ENCODE results near the gene SH3PXD2A.
"Not testable (repeated sequence)": the region's sequence is repeated elsewhere in the genome, so short reads cannot be mapped to it uniquely, and the experiment has no call there.

Gene SH3PXD2A

DNA sequence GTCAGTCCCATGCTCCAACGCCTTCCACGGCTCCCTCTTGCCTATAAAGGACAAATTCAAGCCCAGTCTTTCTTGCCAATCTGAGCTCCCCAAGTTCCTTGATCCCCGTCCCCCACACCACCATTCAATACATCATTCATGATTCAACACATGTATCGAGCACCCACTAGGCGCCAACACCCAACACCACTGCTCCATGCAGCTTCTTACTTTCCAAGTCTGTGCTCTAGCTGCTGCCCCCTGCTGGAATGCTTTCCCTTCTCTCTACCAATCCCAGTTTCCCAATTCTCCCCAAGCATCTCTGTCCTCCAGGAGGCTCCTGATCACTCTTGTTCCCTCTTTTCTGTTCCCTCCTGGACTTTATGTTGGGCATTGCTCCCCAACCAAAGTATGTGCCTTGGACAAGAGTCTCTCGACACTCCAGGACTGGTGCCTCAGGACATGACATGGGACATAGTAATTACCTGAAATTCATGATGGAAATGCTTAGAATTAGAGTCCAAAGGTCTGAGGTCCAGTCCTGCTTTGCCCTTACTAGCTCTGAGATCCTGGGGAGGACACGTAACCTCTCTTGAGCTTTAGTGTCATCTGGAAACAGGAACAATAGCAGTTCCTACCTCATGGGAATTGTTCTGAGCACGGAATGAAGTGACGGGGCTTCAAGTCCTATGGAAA lies 189.2 kb downstream of the SH3PXD2A start:
- no peak for DNase-seq (ENCODE audit: low read depth in 2 of 2)

DNA sequence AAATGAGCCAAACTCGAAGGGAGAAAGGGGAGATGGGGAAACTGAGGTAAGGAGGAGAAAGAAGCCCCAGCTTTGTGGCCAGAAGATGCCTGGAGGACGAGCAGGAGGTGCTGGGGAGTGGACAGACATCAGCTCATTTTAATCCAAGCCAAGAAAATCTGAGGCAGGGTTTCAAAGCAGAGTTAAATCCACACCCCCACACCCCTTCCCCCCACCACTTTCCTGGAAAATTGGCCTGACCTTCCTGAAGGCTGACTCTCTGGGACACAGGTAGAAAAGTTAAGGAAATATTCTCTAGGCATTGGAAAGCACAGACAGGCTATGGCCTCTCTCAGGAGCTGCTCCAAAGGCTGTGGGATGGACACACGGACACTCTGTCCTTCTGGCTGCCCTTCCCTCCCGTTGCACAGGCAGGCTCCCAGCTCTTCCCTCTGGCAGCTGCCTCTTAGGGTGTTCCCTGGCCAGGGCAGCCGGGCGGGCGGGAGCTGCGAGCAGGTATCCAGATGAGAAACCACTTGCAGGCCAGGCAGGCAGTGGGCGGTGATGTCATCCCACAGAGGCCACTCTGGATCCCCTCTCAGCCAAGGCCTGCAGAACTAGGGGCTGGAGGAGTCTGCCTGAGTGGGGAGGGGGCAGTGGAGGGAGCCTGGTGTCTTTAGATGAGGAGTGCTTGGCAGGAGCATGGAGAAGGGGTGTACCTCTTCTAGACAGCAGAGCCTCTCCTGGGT lies 190.1 kb downstream of the SH3PXD2A start:
- DNase-seq (ENCODE audit: low read depth in 2 of 2), result no peak

DNA sequence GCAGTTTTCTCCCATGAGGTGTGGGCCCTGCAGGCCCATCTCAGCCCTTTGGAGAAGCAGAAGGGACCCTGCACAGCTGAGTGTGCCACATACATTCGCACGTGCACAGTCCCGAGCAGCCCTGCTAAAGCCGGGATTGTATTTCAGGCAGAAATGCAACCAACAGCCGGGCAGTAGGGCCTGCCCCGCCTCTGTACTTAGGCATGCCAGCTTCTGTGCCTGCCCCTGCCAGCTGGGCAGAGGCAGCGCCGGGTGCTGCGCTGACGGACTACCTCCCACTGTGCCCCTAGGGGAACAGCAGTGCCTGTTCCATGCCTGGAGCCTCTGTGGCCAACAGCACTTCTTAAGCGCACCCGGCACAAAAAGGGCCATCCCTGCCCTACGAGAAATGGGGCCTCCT lies 191.6 kb downstream of the SH3PXD2A start:
- DNase-seq (ENCODE audit: low read depth in 2 of 2), result no peak

DNA sequence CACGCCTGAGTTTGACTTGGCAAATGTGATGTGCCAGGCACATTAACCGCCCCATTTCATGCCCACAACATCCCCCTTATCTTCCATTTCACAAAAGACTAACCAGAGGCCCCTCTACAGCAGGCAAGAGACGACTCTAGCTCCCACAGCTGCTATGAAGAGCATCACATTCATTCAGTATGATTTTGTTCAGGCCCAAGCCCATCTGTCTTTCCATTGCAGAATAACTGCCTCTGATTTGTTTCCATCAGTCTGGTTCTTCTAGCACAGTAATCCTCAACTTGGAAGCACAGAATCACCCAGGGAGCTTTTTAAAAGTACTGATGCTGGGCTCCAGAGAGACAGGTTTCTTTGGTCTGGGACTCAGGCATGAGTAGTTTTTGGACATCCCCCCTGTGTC lies 192.1 kb downstream of the SH3PXD2A start:
- no peak for DNase-seq (ENCODE audit: low read depth in 2 of 2)

DNA sequence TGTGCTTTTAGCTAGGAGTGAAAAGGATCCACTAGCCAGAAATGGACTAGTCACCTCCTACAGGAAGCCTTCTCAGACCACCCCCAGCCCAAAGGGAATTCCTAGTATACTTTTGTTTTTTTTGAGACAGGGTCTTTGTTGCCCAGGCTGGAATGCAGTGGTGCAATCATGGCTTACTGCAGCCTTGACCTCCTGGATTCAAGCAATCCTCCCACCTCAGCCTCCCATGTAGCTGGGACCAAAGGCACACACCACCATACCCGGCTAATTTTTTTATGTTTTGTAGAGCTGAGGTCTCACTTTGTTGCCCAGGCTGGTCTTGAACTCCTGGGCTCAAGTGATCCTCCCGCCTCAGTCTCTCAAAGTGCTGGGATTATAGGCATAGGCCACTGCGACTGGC lies 192.7 kb downstream of the SH3PXD2A start:
- DNase-seq (ENCODE audit: low read depth in 2 of 2), result not testable (repeated sequence)

DNA sequence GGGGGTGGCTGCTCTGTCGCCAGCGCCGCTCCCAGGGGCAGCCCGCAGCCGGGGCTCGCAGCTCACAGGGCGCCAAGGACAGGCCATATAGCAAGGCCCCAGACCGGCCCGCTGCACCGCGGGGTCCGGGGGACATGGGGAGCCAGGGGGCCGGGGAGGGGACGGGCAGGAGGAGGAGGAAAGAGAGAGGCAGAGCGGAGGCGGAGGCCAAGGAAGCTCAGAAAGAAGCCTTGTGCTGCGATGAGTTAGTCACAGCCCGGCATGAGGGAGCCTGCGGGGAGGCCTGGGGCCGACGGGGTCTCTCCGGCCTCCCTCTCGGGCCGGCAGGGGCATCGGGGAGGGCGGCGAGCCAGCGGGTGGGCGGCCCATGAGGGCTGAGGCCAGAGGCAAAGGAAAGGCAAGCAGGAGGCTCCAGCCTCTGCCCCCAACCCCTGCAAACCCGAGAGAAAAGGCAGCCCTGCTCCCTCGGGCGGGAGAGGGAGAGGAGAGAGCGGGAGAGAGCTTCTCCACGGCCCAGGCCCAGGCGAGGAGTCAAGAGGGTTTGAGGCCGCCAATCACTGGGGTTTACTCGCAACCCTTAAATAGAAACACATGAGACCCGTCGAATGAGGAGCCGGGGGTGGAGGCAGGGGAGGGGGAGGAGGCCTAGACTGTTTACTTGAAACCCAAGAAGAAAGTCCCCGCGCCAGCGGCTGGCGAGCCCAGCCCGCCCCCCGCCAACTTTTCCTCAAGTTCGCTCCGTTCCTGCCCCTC lies 194.0 kb downstream of the SH3PXD2A start:
- peak in 1 of 2 donors; percentile 19 for DNase-seq (ENCODE audit: low read depth in 2 of 2)

DNA sequence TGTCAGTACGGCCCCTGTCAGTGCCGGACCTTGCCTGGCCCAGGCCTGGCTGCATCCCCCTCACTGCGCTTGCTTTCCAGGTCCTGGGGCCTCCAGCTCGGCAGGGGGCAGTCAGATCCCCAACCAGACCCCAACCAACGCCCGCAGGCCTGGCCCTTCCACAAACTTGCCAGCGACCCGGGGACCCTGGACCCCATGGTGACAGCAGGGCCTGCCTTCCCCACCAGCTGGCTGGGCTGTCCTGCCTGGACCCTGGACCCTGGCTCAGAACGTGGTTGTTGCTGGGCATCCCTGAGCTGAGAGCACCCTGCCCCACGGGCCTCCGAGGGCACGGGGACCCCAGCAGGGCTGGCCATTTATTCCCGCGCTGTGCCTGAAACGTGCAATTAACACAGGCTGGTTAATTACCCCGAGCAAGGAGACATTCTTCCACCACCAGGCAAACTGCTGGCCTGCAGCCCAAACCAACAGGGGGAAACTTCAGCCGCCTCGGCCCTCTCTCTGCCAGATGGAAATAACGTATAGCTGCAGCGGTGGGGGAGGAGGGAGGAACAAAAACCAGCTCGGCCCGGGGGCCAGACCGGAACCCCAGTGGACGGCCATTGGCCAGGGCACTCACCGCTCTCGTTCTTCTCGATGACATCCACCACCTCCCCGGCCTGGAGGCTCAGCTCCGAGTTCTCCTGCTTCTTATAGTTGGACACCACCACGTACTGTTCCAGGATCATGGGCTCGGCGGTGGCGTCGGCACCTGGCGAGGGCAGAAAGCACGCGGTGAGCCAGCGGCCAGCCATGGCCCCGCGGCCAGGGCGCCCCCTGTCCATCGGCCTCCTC lies 194.8 kb downstream of the SH3PXD2A start:
- no peak for DNase-seq (ENCODE audit: low read depth in 2 of 2)

DNA sequence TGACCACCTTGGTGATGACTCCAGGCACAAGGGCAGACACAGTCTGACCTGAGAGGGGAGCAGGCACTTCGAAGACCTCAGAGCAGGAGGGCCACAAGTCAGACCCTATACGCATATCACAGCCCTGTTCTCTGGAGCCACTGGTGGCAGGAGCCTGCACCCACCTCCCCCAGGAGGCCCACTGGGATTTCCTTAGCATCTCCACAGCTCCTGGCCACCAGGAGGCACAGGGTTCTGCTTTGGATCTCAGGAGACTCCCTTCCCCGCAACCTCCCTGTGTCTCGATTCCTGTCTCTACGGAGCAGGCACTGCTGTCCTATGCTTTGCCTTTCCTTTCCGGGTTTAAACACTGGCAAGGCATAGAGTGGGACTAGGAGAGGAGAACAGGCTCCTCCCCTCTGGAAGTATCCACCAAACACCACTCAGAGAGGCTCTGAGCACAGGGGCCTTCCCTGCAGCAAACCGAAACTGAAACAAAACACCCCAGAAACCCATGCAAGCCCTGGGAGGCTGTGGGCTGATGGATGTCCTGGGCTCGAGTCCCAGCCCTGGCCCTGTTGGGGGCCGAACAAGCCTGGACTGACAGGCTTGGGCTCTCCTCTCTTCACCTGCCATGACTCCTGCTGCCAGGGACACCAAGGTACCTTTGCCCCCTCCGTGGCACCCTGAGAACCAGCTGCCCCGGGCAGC lies 195.6 kb downstream of the SH3PXD2A start:
- peak; percentile 34 to 38 for DNase-seq (ENCODE audit: low read depth in 2 of 2)

DNA sequence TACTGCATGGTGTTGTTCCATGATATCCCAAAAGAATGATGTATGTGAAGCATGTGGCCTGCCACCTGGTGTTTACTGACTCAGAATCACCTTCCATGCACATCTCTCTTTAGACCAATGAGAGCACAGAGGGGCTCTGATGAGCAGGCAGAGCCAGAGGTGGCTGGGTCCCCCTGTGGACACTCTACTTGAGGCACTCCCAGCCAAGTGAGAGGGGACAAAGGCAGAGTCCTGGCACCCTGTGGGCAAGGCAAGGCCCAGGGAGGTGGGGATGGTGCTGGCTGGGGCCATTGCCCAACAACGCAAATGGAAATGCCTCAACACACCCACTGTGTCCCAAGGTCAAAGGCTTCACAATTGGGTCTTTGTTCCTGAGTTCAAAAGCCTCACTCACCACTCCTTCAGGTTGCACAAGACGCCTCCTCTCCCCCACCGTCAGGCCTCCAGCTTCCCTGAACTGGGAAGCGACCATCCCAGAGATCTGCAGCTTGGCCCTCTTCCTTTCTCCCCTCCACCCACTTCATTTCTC lies 197.3 kb downstream of the SH3PXD2A start:
- DNase-seq (ENCODE audit: low read depth in 2 of 2), result no peak

DNA sequence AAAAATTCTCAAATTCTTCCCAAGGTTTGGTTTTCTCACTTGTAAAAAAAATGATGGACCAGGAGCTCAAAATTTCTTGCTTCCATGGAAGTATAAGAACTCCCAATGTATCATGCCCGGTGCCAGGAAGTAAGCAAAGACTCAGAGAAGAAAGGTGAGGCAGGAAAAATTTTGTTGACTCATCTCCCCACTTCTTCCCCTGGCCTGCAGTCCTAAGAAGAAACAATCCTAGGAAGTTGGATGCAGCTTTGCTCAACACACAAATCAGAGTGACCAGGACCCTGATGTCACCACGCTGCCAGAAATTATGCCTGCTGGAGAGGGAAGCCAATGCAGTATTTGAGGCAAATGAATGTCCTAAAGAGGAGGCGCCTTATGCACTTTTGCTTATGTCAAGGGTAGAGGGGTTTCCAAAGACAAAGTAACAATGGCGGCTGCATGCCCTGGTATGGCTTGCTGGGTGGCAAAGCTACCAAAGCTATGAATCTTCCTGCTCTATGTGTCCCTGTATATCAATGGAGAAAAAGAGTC lies 198.2 kb downstream of the SH3PXD2A start:
- no peak for DNase-seq (ENCODE audit: low read depth in 2 of 2)

DNA sequence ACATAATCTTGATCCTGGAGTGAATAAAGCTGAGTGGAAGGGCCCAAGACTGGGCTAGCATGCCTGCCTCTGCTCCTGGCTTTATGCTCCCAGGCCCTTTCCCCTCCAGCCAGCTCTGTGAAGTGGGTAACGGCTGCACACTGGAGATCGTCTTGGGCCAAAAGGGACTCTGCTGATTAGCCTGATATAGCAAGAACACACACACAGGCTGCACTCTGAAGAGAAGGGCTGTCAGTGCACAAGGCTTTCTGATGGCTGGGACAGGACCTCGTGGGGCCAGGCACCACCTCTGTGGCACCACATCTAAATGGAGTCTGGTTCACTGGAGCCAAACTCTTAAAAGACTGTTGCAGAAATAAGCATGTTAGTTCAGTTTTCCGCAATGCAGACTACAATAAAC lies 200.5 kb downstream of the SH3PXD2A start:
- DNase-seq (ENCODE audit: low read depth in 2 of 2), result no peak

DNA sequence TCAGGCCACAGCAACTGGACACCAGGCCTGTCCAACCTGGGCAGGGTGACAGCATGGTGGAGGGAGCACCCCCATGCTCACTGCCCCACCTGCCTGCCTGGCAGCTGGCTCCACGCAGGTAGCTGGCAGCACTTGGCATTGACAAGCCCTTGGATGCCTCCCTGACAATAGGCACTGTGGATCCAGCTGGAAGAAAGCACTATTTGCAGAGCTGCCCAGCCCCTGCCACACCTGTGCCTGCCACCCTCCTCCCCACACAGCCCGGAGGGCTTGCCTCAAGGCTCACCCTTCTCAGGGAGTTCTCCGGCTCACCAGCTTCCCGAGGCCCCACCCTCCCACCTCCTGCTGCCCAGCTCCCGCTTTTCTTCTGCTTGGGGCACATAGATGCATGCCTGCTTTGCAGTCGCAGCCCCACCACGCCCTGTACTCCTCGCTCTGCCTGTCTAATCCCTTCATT lies 201.8 kb downstream of the SH3PXD2A start:
- DNase-seq (ENCODE audit: low read depth in 2 of 2), result no peak

DNA sequence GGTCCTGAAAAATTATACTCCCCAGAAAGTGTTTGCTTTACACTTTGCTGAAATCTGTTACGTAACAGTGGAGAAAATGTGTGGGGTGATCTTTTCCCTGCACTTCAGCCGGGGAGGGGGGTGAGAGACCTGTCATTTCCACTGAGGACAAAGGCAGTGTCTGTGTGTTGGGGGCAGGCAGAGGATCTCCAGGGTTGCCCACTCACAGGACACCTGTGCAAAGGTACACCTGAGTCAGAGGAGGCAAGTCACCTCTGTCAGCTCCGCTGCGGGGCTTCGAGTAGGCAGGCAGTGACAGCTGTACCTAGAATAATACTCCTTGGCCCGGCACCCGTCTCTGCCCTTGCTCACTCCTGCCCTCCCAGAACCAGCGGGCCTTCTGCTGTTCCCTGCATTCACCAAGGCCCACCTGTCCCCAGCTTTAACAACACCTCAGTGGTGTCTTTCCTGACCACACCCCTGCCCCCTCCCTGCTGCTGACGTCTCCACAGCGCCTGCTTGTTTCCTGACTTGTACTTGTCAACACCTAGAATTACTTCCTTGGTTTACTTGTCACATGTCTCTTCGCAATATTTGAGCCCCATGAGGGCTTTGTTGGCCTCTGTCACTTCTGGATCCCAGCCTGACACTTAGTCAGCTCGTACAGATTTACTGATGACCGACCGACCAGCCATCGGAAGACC lies 202.6 kb downstream of the SH3PXD2A start:
- DNase-seq (ENCODE audit: low read depth in 2 of 2), result no peak

DNA sequence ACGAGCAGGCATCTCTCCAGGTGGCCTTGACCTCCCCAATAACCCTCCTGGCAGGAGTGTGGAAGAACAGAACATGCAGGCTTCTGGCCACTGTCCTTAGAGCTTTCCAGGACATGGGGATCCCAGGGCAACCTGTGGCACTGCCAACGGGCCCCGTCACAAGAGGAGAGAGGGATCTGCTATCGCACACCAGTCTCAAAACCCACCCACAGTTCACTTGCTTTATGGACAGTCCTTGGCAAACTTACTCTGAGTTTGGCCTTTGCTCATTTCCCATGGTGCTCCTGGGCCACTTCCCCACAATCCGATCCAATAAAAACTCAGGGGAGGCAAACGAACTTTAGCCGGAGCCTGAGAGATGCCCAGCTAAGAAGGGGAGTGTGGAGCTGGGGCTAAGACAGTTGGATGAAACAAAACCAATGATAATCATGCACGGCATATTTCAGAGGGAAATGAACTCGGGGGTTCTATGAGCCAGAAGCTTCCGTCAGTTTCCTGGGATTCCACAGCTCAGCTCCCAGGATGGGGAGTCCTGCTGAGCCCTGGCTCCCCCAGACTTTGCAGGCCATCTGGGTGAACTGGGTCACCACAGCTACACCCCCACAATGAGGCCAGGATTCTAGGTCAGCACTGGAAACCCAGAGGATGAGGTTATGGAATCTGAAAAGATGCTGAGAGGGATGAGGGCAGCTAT lies 203.4 kb downstream of the SH3PXD2A start:
- DNase-seq (ENCODE audit: low read depth in 2 of 2), result no peak

DNA sequence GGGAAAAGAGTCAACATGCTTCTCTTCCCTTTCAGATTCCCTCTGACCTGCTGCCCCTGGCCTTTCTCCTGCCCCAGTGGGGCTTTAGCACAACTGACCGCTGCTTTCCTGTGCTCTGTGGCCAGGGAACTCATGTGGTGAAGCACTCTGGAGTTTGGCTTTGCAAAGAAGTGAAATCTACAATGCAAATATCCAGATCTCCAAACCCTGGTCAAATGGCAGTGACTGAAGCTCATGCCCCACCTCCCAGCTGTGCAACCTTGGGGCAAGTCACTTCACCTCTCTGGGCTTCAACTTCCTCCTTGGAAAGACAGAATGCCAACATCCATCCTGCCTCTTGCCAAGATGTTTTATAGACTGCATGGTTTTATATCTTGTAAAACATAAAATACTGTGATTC lies 204.0 kb downstream of the SH3PXD2A start:
- DNase-seq (ENCODE audit: low read depth in 2 of 2), result no peak

DNA sequence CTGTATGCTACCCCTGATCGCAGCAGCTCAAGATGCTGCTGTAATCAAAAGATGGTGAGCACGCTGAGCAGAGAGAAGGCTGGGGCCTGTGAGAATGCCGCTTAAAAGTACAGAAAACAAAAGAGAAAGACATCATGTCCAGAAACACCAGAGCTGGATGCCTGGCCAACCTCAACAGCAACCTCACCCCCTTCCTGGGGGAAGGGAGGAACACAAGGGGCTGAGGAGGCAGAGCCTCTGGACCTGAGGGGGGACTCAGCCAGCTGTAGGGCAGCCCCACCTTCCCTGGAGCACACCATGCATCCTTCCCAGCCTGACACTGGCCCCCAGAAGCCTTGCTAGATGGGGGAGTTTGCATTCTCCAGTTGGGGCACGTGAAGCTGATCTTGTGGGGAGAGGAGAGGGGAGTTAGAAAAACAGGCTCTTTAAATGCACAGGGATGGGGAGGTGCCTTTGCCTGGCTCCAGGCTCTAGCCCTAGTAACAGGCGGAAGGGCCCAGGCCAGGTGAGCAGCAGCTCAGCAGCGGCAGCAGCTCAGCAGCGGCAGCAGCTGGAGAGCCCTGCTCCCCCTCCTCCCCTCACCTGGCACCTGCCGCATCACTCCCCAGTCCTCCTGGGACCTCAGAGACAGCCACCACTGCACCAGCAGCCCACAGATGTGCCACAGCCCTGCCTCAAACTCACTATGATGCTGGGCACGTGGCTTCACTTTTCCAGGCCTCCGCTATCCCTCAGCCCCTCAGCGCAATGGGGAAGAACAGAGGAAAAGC lies 205.5 kb downstream of the SH3PXD2A start:
- DNase-seq (ENCODE audit: low read depth in 2 of 2), result no peak

DNA sequence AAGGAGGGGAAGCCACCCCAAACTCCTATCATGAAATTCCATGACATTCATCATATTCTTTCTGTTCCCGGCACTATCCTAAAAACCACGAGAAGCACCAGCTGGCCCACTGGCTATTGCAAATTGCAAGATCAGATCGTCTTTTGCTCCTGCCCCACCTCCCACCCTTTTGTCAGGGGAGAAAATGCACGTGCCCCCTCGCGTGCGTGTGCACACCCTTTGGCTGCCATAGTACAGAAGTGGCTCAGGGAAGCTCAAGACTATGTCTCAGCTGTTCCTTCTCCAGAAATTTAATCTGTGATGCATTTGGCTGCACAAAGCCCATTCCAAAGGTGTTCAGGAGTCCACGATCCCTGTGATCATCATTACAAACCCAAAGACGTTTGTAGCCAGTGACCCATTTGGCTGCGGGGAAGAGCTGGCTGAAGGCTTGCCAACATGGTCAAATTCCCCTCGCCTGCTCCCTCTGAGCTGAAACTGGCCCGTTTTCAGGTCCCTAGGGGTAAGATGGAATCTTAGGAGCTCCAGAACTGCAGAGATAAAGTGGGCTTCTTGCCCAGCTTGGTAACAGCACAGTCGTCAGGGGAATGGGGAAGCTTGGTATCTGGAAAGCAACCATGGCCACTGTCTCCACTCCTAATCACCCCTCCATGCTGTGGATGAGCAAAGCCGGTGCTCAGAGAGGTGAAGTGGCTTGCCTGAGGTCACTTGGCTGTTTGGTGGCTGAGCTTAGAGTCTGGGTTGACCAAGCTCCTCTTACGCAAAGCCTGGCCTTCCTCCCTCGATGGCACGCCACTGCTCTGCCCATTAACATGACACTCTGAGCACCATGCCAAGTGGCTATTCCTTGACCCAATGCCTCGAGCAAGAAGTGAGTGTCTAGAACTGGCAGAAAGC lies 206.5 kb downstream of the SH3PXD2A start:
- DNase-seq (ENCODE audit: low read depth in 2 of 2), result no peak

DNA sequence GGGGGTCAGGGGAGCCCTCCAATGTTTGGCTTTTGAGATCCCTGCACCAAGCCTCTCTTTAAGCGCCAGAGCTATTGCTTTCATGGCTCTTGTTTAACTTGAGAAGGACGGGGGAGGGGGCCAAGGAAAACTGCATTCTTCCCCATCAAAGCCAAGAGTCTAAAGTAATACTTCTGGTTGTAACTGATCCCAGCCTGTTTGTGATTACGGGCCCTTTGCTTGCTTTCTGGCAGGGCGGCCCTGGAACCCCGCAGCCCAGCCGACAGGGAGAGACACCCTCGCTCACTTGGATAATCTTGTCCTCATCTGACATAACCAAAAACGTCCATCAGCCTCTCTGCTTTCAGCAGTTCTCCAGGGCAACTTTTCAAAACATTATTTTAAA lies 207.1 kb downstream of the SH3PXD2A start:
- no peak for DNase-seq (ENCODE audit: low read depth in 2 of 2)

Data from activated CD4-positive, alpha-beta T cell treated with anti-CD3 and anti-CD28 coated beads for 24 hours (primary cell).